CD4-positive, alpha-beta T cell (primary cell): Measurements from ENCODE around the gene TMEM204. TPM values are rescaled to one million over a fixed set of nuclear protein-coding genes. Genes with fewer than 3 reads are reported as not detected.
A peak's percentile ranks its signal among the peaks of the same experiment; 100 is the strongest.

Experiments used
- ATAC-seq: fragments of 200-7000 bp; cut with Tn5 transposase; one replicate; pipeline ENCODE4 v1.10.0; 2022; ENCODE audit warnings: mild to moderate bottlenecking; ENCODE audit not compliant: poor library complexity
- CTCF ChIA-PET: fragments of 350-600 bp; sonication (Branson Sonifier 250); formaldehyde crosslinking; loops from one replicate; lab custom pipeline; 2021; ENCODE audit warnings: antibody characterized with exemption, inconsistent platforms; lab: Charles Lee
- POLR2A ChIA-PET: fragments of 350-600 bp; sonication (Branson Sonifier 250); formaldehyde crosslinking; loops from one replicate; lab custom pipeline; 2021; ENCODE audit warnings: antibody characterized with exemption, inconsistent platforms; lab: Charles Lee
- DNase-seq, 14 experiments: peaks; one replicate each; pipeline ENCODE4 v3.0.0-alpha.2; 2013 to 2020; ENCODE audit warnings: mixed read lengths in 2 of 14
- H3K27ac ChIP-seq, 2 donors: one replicate each; pipeline versions ENCODE4 v1.5.1 to v1.7.0; 2013; ENCODE audit warnings: low read length in 2 of 2, low read depth in 1 of 2, mild to moderate bottlenecking in 1 of 2
- H3K27me3 ChIP-seq, 2 experiments: 1 replicate in 1 of 2; 2 replicates in 1 of 2; pipeline versions ENCODE4 v1.6.1 to v1.7.0; 2013; ENCODE audit warnings: low read length in 2 of 2, control low read depth in 1 of 2, mild to moderate bottlenecking in 1 of 2, moderate library complexity in 1 of 2; ENCODE audit not compliant: insufficient read depth in 2 of 2, control insufficient read depth in 1 of 2
- H3K36me3 ChIP-seq: one replicate; pipeline ENCODE4 v1.6.1; 2013; ENCODE audit warnings: low read length, control low read depth; ENCODE audit not compliant: insufficient read depth
- H3K4me1 ChIP-seq: one replicate; pipeline ENCODE4 v1.6.1; 2013; ENCODE audit warnings: low read length, control low read depth; ENCODE audit not compliant: insufficient read depth
- H3K4me3 ChIP-seq: one replicate; pipeline ENCODE4 v1.5.1; 2013; ENCODE audit warnings: mild to moderate bottlenecking, low read length, moderate library complexity
- H3K9me3 ChIP-seq, 2 experiments: 1 replicate in 1 of 2; 2 replicates in 1 of 2; pipeline versions ENCODE4 v1.6.1 to v1.7.0; 2013; ENCODE audit warnings: low read length in 2 of 2, mild to moderate bottlenecking in 2 of 2, control low read depth in 1 of 2, moderate library complexity in 1 of 2; ENCODE audit not compliant: control insufficient read depth in 1 of 2, insufficient read depth in 1 of 2
- H3K27ac Mint-ChIP-seq: one replicate; pipeline ENCODE4 v1.8.0; 2020; ENCODE audit warnings: mixed read lengths
- H3K27me3 Mint-ChIP-seq: one replicate; pipeline ENCODE4 v1.8.0; 2021; ENCODE audit warnings: mixed read lengths
- H3K36me3 Mint-ChIP-seq: one replicate; pipeline ENCODE4 v1.8.0; 2021; ENCODE audit warnings: low read depth, mixed read lengths
- H3K4me1 Mint-ChIP-seq: one replicate; pipeline ENCODE4 v1.8.0; 2021; ENCODE audit warnings: low read depth, mixed read lengths
- H3K4me3 Mint-ChIP-seq: one replicate; pipeline ENCODE4 v1.8.0; 2020; ENCODE audit warnings: mild to moderate bottlenecking, mixed read lengths
- H3K9me3 Mint-ChIP-seq: one replicate; pipeline ENCODE4 v1.8.0; 2020; ENCODE audit warnings: mixed read lengths
- CTCF ChIP-seq: fragments of 200-600 bp; IDR thresholded peaks from one replicate; pipeline ENCODE4 v1.8.0; 2022; ENCODE audit warnings: antibody characterized with exemption, mild to moderate bottlenecking
- intact Hi-C, 2 experiments: fragments of 100-400 bp; cut with DNase I in 1 of 2; cut with micrococcal nuclease in 1 of 2; formaldehyde crosslinking; loops; one replicate each; pipeline versions ENCODE4 v1.15.1 to v1.9.0; 2023 to 2025; cut with DNase I, micrococcal nuclease
- total RNA-seq, 174 experiments: library from RNA in 2 of 174; stranded (reverse) in 2 of 174; gene quantifications; one replicate each; pipeline ENCODE4 v1.2.3 and lab custom pipeline; 2021 to 2026

The TMEM204 gene
- total RNA-seq, 2 experiments from 2014 or later, result 20.5 to 22.1 TPM

GRCh38 chr16:1559446-1559975 lies 26.0 kb downstream of the TMEM204 start:
- DNase-seq (peak in 10 of 14 experiments; percentile 22 to 78 (median 36)), ATAC-seq (peak; percentile 90)
- peaks cover 52% of the 10 kb centered on the region for H3K4me1 ChIP-seq
- intact Hi-C loops, result no loop called here
- Mint-ChIP-seq H3K4me3 (peak overlapping the region; percentile 62), H3K27ac (peak overlapping the region; percentile 79), H3K4me1 (peaks cover 43% of the 10 kb centered on the region), H3K36me3 (peaks cover 30% of the 10 kb centered on the region), H3K27me3 (no peaks in the 10 kb centered on the region), H3K9me3 (no peaks in the 10 kb centered on the region)
- POLR2A ChIA-PET, result interaction anchor here (0.5 to 1.7 kb wide), 11 partner anchors 9 to 149 kb away, joined by 3 to 10 read pairs (median 3); partner anchors contain the start of genes CRAMP1, IFT140, JPT2 and TELO2
- H3K27ac ChIP-seq, result peak overlapping the region; percentile 26 to 45
- peaks cover 29% of the 10 kb centered on the region for H3K36me3 ChIP-seq
- no peaks in the 10 kb centered on the region for H3K9me3 ChIP-seq
- no peak overlapping the region for H3K4me3 ChIP-seq
- no peak for TF ChIP-seq CTCF
- CTCF ChIA-PET, result no interaction called here
- no peaks in the 10 kb centered on the region for H3K27me3 ChIP-seq

- Mint-ChIP-seq H3K9me3 (no peaks in the 10 kb centered on the region), H3K4me3 (no peak overlapping the region), H3K4me1 (peaks cover 43% of the 10 kb centered on the region), H3K36me3 (peaks cover 25% of the 10 kb centered on the region), H3K27ac (peak overlapping the region; percentile 79), H3K27me3 (no peaks in the 10 kb centered on the region)
- no peaks in the 10 kb centered on the region for H3K27me3 ChIP-seq
- H3K4me1 ChIP-seq, result peaks cover 52% of the 10 kb centered on the region
- H3K4me3 ChIP-seq, result no peak overlapping the region
- ChIA-PET CTCF (no interaction called here), POLR2A (interaction anchor here (0.6 to 1.7 kb wide), 7 partner anchors 10 to 148 kb away, joined by 3 to 10 read pairs (median 4); partner anchors contain the start of genes CRAMP1 and IFT140)
- intact Hi-C loops, result no loop called here
- DNase-seq (no peak), ATAC-seq (no peak)
- TF ChIP-seq CTCF, result no peak
- peaks cover 23% of the 10 kb centered on the region for H3K36me3 ChIP-seq
- H3K27ac ChIP-seq, result peak overlapping the region; percentile 34 to 41
- no peaks in the 10 kb centered on the region for H3K9me3 ChIP-seq
Measured at GRCh38 chr16:1560153-1560552, 26.7 kb downstream of the TMEM204 start.

DNA sequence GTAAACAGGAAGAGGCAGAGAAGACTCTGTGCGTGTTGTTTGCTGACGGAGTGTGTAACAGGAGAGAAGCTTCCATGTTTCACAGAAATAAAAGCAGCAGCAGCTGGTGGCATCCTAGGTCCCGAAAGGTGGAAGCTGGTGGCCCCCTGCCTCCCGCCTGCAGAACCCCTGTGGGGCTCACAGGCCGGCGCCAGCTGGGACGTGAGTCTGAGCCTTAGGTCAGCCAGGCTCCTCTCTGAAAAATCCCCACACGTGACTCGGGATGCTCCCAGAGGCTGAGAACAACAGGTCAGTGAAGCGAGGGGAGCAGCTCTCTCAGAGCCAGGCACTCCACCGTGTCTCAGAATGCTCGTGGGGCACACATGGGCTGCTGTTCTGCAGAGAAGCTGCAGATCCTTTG lies 27.4 kb downstream of the TMEM204 start:
- H3K36me3 Mint-ChIP-seq, result peaks cover 18% of the 10 kb centered on the region
- H3K27ac ChIP-seq, result peak overlapping the region; percentile 34 to 41
- TF ChIP-seq CTCF, result no peak
- no peaks in the 10 kb centered on the region for H3K9me3 Mint-ChIP-seq
- ChIA-PET POLR2A (interaction anchor here (0.6 to 1.7 kb wide), 7 partner anchors 10 to 27 kb away, joined by 3 to 4 read pairs (median 3); partner anchors contain the start of gene TMEM204), CTCF (no interaction called here)
- H3K4me1 ChIP-seq, result peaks cover 52% of the 10 kb centered on the region
- no peaks in the 10 kb centered on the region for H3K27me3 Mint-ChIP-seq
- H3K4me1 Mint-ChIP-seq, result peaks cover 40% of the 10 kb centered on the region
- H3K27me3 ChIP-seq, result no peaks in the 10 kb centered on the region
- no peak overlapping the region for H3K4me3 ChIP-seq
- peaks cover 17% of the 10 kb centered on the region for H3K36me3 ChIP-seq
- peak overlapping the region; percentile 79 for H3K27ac Mint-ChIP-seq
- ATAC-seq, result no peak
- peak overlapping the region; percentile 30 for H3K4me3 Mint-ChIP-seq
- no peaks in the 10 kb centered on the region for H3K9me3 ChIP-seq
- intact Hi-C loops, result no loop called here
- peak in 2 of 14 experiments; percentile 25 to 26 for DNase-seq
